Fibroblast of pulmonary artery (primary cell): ENCODE measurements around the gene TRAF3IP1.

Experiments
- DNase-seq: peaks from one replicate; pipeline ENCODE4 v3.0.0-alpha.2; 2010; ENCODE audit warnings: low read depth
- H3K4me3 ChIP-seq: replicated peaks from 2 replicates; pipeline ENCODE4 v1.5.1; 2011; ENCODE audit warnings: low read depth, mild to moderate bottlenecking, control low read depth, low read length, moderate library complexity
- TF ChIP-seq, protein P1 (sequence below): IDR thresholded peaks from 2 replicates; pipeline ENCODE4 v1.5.1; 2011; ENCODE audit warnings: mild to moderate bottlenecking, control low read depth, low read length, inconsistent platforms; ENCODE audit errors: missing control alignments

TRAF3IP1 gene

DNA sequence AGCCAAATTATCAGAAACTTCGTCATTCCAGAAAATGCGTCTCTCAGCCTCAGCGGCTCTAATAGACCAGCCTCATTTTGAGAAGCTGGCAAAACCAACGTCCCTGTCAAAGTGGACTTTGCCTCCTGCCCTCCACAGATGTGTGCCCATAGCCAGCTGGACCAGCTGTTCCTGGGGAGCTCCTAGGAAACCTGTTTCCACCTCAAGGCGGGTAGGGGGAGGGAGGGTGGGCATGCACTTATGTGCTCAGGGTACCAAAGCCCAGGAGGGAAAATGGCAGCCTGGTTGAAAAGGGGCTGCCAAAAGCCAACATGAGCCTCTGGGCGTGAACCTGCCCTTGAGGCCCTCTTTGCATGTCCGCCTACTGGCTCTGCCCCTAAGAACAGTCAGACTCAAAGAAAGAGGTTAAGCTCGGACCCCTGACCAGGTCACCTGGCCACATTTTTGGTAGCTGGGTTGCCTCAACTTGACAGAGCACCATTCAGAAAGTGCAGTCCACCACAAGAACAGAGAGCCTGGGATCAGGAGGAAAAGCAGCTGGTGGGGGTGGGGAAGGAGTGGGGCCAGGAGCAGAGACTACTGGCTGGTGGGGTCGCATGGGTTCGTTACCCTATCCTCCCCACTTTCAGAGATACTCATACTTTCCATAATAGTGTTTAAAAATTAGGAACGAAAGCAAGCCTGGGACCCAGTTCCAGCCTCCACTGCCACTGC, 35.4 kb upstream of the TRAF3IP1 start:
- no peak for DNase-seq
- no peak overlapping the region for H3K4me3 ChIP-seq
- TF ChIP-seq, protein P1, sequence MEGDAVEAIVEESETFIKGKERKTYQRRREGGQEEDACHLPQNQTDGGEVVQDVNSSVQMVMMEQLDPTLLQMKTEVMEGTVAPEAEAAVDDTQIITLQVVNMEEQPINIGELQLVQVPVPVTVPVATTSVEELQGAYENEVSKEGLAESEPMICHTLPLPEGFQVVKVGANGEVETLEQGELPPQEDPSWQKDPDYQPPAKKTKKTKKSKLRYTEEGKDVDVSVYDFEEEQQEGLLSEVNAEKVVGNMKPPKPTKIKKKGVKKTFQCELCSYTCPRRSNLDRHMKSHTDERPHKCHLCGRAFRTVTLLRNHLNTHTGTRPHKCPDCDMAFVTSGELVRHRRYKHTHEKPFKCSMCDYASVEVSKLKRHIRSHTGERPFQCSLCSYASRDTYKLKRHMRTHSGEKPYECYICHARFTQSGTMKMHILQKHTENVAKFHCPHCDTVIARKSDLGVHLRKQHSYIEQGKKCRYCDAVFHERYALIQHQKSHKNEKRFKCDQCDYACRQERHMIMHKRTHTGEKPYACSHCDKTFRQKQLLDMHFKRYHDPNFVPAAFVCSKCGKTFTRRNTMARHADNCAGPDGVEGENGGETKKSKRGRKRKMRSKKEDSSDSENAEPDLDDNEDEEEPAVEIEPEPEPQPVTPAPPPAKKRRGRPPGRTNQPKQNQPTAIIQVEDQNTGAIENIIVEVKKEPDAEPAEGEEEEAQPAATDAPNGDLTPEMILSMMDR = no peak

DNA sequence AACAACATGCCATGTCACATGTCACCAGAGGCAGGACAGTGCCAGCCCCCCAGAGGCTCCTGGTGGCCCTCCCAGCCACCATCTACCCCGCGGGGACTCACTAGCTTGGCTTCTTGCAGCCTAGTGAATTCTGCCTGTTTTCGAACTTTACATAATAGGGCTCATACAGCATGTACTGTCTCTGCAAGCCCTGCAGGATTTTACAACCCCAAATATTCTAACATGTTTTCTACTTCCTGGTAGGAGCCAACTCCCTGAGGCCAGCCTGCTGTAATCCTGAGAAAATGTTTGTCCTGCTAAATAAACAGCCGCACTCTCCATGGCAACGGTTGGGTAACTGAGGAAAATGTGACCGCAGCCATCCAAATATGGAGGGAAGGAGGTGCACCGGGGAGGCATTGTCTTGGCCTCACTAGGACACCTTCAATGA, 34.6 kb upstream of the TRAF3IP1 start:
- TF ChIP-seq, protein P1 = no peak
- peak; percentile 93 for DNase-seq
- no peak overlapping the region for H3K4me3 ChIP-seq

DNA sequence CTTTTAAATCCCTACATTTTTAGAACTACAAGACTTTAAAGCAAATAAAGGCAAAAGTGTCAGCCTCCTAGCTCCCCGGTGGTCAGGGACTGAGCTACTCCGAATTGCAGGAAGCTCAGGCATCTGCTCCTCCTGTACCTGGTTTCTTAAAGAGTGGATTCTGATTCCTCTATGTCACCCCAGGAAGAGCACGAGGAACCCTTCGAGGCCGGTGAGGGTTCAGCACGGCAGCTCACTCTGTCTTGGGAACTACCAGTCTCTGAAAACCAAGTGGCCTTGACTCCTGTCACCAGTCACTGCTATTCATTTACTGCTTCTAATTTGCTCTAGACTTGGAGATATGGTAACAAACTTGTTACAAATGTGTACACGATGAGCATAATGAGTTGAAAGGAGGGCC, 34.2 kb upstream of the TRAF3IP1 start:
- H3K4me3 ChIP-seq = no peak overlapping the region
- TF ChIP-seq, protein P1 = no peak
- DNase-seq = no peak

DNA sequence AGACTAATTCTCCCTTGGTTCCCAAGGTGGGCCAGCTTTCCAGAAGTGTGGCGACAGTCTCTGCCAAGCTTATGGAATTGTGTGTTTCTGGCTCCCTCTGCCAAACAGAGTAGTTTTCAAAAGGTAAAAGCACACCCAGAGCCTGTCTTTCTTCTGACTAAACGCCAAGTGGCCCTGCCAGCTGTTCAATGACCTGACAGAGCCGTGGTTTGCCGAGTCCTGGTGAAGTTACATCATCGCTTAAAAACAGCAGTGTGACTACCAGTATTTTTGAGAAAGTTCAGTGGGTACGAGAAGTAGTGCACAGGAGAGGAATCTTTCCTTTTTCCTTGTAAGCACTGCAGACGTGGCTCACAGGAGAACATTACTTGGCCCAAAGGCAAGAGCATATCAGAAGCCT, 33.8 kb upstream of the TRAF3IP1 start:
- TF ChIP-seq, protein P1 = no peak
- DNase-seq = peak; percentile 76
- H3K4me3 ChIP-seq = no peak overlapping the region

DNA sequence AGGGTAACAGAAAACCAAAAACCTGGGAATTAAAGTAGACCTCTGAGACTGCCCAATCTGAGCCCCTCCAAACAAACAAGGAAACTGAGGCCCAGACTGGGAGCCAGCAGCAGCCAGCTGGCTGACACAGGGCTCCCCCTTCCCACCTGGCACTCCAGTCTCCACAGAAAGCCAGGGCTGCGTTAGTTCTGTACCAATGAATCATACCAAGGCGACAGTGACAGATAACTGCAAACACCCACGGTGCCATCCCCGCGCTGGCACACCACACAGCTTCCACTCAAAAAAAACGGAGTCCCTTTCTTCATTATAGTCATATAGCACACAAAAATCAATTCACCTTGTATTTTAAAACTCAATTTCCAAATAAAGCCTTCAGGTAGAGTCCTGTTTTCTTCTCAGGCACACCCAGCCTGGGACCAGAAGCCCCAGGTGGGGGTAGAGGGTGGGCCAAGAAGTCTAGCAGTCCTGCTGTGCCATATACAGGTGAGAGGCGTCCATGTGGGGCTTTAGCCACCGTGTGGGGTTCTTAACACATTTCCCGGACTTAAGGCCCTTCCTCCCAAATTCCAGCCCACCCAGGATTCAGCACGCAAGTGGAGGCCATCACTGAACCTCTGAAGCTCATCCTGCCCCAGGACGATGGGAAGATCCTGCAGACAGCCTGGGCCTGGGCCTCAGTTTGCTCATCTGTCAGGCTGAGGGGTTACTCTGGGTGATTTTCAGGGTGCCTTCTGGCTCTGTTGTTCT, 33.2 kb upstream of the TRAF3IP1 start:
- no peak for DNase-seq
- H3K4me3 ChIP-seq = peak overlapping the region; percentile 72
- TF ChIP-seq, protein P1 = no peak

DNA sequence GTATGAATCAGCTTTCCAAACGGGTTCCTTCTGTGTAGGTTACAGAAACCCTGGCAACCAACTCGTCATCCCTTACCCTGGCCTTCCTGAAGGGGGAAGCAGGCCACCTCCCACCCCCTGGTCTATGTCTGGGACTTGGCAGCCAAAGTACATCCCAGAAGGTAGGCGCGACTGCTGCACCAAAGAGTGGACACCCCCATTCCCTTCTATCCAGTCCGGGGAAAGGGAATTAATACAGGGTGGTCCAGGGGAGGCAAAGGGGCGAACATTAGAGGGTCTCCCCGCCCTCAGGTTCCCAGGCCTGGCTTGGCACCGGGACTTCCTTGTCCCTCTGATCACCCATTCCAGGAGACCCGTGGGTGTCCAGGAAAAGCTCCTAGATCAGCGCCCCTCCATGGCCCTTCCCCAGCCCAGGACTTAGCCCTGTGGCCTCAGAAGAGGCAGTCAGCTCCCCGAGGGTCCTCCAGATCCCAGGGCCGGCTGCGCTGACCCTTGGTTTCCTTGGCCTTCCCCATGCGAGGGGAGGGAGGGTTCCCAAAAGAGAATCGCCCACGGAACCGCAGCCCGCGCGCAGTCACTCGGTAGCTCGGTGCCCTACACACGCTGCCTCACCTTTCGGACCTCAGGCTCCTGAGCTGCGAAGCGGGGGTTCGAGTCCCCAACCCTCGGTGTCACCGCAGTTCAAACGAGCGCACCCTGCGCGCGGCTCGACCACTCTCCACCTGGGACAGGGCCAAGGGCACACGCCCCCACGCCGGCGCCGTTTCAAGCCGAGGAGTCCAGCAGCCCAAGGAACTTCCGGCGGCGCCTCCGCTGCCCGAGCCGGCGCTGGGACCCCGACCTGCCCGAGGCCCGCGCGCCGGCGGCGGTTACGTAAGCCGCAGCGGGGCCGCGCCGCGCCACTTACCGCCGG, 32.3 kb upstream of the TRAF3IP1 start, which contains the start of gene PER2:
Gene PER2, minus strand, starts transcription at position 874 of the 913 bp plus-strand sequence. CDS start 10,674 bp downstream, outside the sequence.
- peak; percentile 81 for DNase-seq
- H3K4me3 ChIP-seq = peak within 1 kb of the TSS; percentile 72
- TF ChIP-seq, protein P1 = peak; percentile 2
